NCI-H1105 treated with DMSO at 0.1 percent for 48 hours (cell line): ENCODE measurements around the gene OR5M11.
"Not testable (repeated sequence)": the region's sequence is repeated elsewhere in the genome, so short reads cannot be mapped to it uniquely, and the experiment has no call there.

Experiments used
- DNase-seq: peaks from one replicate; lab custom pipeline; 2025; lab: John Stamatoyannopoulos, UW

OR5M11 gene

DNA sequence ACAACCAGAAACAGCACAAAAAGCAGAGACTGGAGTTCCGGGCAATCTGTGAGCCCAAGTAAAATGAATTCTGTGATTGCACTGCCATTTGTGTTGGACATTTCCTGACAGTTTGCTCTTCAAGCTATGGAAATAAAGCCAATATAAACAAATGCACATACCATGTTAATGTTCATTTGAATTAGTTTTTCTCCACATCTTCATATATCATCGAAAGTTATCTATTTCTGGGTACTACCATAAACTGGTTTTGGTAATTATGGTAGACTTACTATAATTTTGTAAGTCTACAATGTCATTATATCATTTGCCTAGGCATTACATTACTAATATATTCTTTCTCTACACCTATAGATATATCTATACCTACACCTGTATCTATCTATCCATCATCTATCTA lies at the start of gene OR5M11:
OR5M11 (minus strand) TSS at position 101 of the 400 bp plus-strand sequence; CDS start at position 101, 0 bp downstream.
- DNase-seq: no peak

DNA sequence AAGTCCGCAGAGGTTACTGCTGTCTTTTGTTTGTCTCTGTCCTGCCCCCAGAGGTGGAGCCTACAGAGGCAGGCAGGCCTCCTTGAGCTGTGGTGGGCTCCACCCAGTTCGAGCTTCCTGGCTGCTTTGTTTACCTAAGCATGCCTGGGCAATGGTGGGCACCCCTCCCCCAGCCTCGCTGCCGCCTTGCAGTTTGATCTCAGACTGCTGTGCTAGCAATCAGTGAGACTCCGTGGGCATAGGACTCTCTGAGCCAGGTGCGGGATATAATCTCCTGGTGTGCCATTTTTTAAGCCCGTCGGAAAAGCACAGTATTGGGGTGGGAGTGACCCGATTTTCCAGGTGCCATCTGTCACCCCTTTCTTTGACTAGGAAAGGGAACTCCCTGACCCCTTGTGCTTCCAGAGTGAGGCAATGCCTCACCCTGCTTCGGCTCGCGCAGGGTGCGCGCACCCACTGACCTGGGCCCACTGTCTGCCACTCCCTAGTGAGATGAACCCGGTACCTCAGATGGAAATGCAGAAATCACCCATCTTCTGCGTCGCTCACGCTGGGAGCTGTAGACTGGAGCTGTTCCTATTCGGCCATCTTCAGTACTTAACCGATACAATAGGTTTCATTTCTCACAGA lies 49.1 kb upstream of the OR5M11 start:
- DNase-seq: not testable (repeated sequence)

- DNase-seq: no peak
These were observed 34.6 kb upstream of the OR5M11 start, which contains the start of gene OR5M10 for GRCh38 chr11:56577621-56578020. TSS of gene OR5M10 (minus strand) at chr11:56577721. CDS start at chr11:56577721, 0 bp downstream.

DNA sequence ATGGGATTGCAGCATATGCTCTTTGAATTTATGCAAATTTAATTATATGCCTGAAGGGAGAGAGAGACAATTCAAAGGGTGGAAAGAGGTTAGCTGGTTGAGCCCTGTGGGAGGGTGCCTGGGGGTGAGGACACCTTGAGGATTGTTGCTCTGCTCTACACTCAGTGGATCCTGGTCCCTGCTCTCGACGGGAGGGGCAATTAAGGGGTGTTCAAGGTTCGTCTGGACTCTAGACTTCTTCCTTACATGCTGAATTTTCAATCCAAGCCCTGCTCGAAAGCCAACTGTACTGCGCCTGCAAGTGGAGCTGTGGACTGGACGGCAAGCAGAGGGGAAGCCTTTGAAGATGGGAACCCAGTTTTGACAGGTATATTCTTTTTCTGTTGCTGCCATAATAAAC lies 15.5 kb upstream of the OR5M11 start:
- no peak for DNase-seq

GRCh38 chr11:56554691-56555090 lies 11.6 kb upstream of the OR5M11 start:
- DNase-seq: not testable (repeated sequence)

GRCh38 chr11:56545531-56545930 lies 2.5 kb upstream of the OR5M11 start:
- DNase-seq: no peak

- no peak for DNase-seq
These were observed 682 bp upstream of the OR5M11 start for GRCh38 chr11:56543739-56544138.

- DNase-seq: no peak
These were observed 9.9 kb downstream of the OR5M11 start for GRCh38 chr11:56533054-56533740.

DNA sequence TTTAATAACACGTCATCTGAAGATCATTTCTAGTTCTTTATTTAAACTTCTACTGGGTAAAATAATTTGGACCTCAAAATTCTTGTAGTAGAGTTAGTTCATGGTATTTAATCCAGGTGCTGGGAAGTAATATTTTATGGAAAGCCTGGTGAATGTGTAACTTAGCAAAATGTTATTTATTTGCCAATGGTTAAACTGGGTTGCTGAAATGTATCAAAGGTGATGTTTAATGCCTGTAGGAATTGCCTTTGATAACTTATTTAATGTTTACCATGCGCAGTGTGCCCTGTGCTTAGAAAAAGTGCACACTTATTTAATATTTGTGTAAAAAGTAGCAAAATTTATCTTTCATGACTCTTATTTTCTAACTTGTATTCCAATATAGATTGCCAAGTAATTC lies 11.2 kb downstream of the OR5M11 start:
- no peak for DNase-seq

DNA sequence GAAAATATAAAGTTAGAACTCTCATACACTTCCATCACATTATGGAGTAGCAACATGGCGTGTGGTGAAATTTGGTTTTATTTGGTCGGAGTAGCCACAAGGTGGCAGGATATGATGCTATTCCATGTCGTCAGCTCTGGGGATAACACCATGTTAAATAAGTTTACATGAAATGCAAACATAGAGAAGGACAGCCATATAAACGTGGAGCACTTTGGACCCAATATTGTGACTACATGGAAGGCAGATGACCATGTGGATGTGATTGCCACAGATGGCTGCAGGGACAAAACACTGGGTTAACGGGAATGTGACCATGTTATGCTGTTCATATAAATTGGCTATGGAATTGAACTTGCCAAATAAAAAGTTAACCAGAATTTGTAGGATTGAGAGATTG lies 21.0 kb downstream of the OR5M11 start:
- DNase-seq: peak; percentile 2

DNA sequence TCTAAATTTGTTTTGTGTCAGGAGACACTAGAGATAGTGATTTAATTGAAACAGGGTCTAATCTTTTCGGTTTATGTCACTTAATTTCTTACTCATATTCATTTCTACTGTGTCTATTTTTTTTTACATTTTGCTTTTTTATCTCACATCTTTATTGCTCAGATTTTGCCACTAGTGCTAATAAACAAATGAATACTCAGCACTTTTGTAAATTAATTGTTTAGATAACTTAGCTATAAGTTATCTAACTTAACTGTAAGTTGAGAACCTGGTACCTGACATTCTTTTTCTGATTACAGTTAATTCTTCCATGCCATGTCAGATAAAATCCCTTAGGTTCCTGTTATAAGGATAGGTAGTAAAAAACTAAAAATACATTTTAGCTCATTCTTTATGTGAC lies 29.8 kb downstream of the OR5M11 start:
- no peak for DNase-seq

- DNase-seq: no peak
These were observed 33.6 kb downstream of the OR5M11 start for GRCh38 chr11:56509439-56509838.

- no peak for DNase-seq
These were observed 46.0 kb downstream of the OR5M11 start for GRCh38 chr11:56497010-56497409.

DNA sequence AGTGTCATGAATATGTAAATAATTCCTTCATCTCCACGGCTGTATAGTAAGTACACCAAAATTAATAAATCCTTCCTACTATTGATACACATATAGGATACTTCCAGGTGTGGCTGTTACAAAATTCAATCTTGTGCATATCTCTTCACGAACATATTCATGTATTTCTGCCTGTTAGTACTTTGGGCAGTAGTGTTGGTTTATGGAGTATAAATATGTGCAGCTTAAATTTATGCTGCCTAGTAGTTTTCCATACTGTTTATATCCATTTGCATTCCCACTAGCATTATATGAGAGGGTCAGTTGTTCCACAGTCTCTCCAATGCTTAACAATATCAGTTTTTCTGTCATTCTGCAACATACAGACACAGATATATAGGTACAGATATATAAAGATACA lies 47.9 kb downstream of the OR5M11 start:
- DNase-seq: no peak
